GM10248 (cell line): ENCODE results near the gene SOS1.

Experiments
- CTCF ChIA-PET: fragments of 300-600 bp; sonication (Branson Sonifier 250); formaldehyde crosslinking; extraction: SDS; loops from one replicate; lab custom pipeline; 2021; ENCODE audit warnings: antibody characterized with exemption; lab: Yijun Ruan, JAX
- POLR2A ChIA-PET: fragments of 350-650 bp; sonication (Branson Sonifier 250); formaldehyde crosslinking; extraction: SDS; loops from one replicate; lab custom pipeline; 2020; ENCODE audit warnings: antibody characterized with exemption; lab: Yijun Ruan, JAX
- DNase-seq: peaks from one replicate; pipeline ENCODE4 v3.0.0; 2012; ENCODE audit errors: extremely low spot score
- CTCF ChIP-seq: IDR thresholded peaks from 2 replicates; pipeline ENCODE4 v1.5.1; 2012; ENCODE audit warnings: mild to moderate bottlenecking, low read depth; ENCODE audit errors: extremely low read depth, missing control alignments, control extremely low read depth

SOS1 gene

GRCh38 chr2:39015424-39015823, 105.4 kb downstream of the SOS1 start:
- CTCF ChIA-PET = interaction anchor here (1.1 to 1.6 kb wide), 3 partner anchors 14 to 20 kb away, joined by 3 to 6 read pairs (median 3); no protein-coding TSS in a partner anchor
- POLR2A ChIA-PET = no interaction called here
- DNase-seq = no peak
- TF ChIP-seq CTCF = no peak

DNA sequence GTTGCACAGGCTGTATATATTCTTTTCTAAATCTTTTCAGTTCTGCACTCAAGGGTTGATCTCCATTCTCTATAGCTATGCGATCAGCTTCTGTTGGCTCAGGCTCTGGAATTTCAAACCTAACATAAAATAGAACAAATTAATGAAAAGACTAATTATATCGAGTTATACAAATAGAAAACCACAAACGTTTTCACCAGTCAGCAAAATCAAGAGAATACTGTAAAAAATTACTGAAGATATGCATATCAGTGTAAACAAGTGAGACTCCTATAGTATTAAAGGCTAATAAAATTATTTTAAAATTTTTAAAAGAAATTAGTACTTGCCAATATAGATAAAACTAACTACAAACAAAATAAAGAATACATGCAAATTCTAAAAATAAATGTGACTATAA, 107.0 kb downstream of the SOS1 start:
- ChIA-PET POLR2A (no interaction called here), CTCF (interaction anchor here (1.6 kb wide), 1 partner anchor 16 kb away, joined by 6 read pairs; no protein-coding TSS in a partner anchor)
- no peak for DNase-seq
- TF ChIP-seq CTCF = no peak

- no peak for TF ChIP-seq CTCF
- peak; percentile 12 for DNase-seq
- ChIA-PET POLR2A (no interaction called here), CTCF (interaction anchor here (0.9 to 4.1 kb wide), 2 partner anchors 58 to 221 kb away, joined by 3 to 9 read pairs; no protein-coding TSS in a partner anchor)
Observed at GRCh38 chr2:39008665-39009064, 112.2 kb downstream of the SOS1 start.

GRCh38 chr2:39007875-39008504, 112.9 kb downstream of the SOS1 start:
- POLR2A ChIA-PET = no interaction called here
- CTCF ChIA-PET = interaction anchor here (0.9 to 4.1 kb wide), 3 partner anchors 9 to 222 kb away, joined by 3 to 9 read pairs (median 5); no protein-coding TSS in a partner anchor
- TF ChIP-seq CTCF = no peak
- DNase-seq = no peak

GRCh38 chr2:39000552-39000951, 120.3 kb downstream of the SOS1 start:
- ChIA-PET POLR2A (no interaction called here), CTCF (interaction anchor here (1.1 to 1.2 kb wide), 3 partner anchors 10 to 61 kb away, joined by 3 to 5 read pairs (median 3); no protein-coding TSS in a partner anchor)
- no peak for TF ChIP-seq CTCF
- DNase-seq = no peak

DNA sequence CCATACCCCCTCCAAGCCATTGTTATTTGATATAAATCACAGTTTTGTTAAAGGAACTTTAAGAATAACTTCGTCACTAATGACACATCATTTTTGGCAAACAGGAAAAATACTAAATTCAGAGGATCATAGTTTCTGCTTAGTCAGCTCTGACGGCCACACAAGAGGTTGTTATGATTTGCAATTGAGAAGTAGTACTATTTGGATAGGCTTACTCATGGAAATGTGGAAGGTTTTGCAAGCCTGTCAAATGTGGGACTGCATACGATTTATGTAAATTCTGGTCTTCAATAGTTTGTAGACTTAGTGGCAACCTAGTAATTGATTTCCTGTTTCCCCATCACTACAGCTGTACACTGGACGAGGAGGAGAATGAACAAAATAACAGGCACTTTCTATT, 123.1 kb downstream of the SOS1 start:
- ChIA-PET POLR2A (no interaction called here), CTCF (interaction anchor here (1.0 kb wide), 1 partner anchor 51 kb away, joined by 3 read pairs; no protein-coding TSS in a partner anchor)
- no peak for TF ChIP-seq CTCF
- no peak for DNase-seq
